Duodenal mucosa (tissue), 2 donors: ENCODE results near the gene MFN1.

Experiments
- H3K27ac ChIP-seq: one replicate; pipeline ENCODE4 v1.7.0; 2013; ENCODE audit warnings: low read depth, low read length
- H3K27me3 ChIP-seq, 2 donors: one replicate each; pipeline ENCODE4 v1.7.0; 2013; ENCODE audit warnings: low read length in 2 of 2, control low read depth in 1 of 2; ENCODE audit not compliant: insufficient read depth in 2 of 2, control insufficient read depth in 1 of 2
- H3K36me3 ChIP-seq, 2 donors: one replicate each; pipeline ENCODE4 v1.7.0; 2013; ENCODE audit warnings: low read length in 2 of 2, control low read depth in 1 of 2; ENCODE audit not compliant: insufficient read depth in 2 of 2, control insufficient read depth in 1 of 2
- H3K4me1 ChIP-seq, 2 donors: one replicate each; pipeline ENCODE4 v1.7.0; 2013; ENCODE audit warnings: low read length in 2 of 2, control low read depth in 1 of 2; ENCODE audit not compliant: insufficient read depth in 2 of 2, control insufficient read depth in 1 of 2
- H3K4me3 ChIP-seq, 2 donors: one replicate each; pipeline ENCODE4 v1.7.0; 2013; ENCODE audit warnings: low read length in 2 of 2, low read depth in 1 of 2
- H3K9ac ChIP-seq, 2 donors: one replicate each; pipeline ENCODE4 v1.7.0; 2013; ENCODE audit warnings: low read length in 2 of 2, low read depth in 1 of 2
- H3K9me3 ChIP-seq, 2 donors: one replicate each; pipeline ENCODE4 v1.7.0; 2013; ENCODE audit warnings: low read length in 2 of 2, control low read depth in 1 of 2; ENCODE audit not compliant: control insufficient read depth in 1 of 2

Gene MFN1

GRCh38 chr3:179425075-179425474 lies 77.6 kb downstream of the MFN1 start:
- H3K4me3 ChIP-seq, result no peak overlapping the region
- H3K36me3 ChIP-seq, result no peaks in the 10 kb centered on the region
- no peaks in the 10 kb centered on the region for H3K9me3 ChIP-seq
- H3K27me3 ChIP-seq, result no peaks in the 10 kb centered on the region
- no peaks in the 10 kb centered on the region for H3K4me1 ChIP-seq
- no peak overlapping the region for H3K27ac ChIP-seq
- H3K9ac ChIP-seq, result no peak overlapping the region

- no peaks in the 10 kb centered on the region for H3K27me3 ChIP-seq
- peaks cover 0 to 8% of the 10 kb centered on the region in 2 donors for H3K4me1 ChIP-seq
- H3K9me3 ChIP-seq, result no peaks in the 10 kb centered on the region
- no peak overlapping the region for H3K9ac ChIP-seq
- no peaks in the 10 kb centered on the region for H3K36me3 ChIP-seq
- no peak overlapping the region for H3K27ac ChIP-seq
- no peak overlapping the region for H3K4me3 ChIP-seq
These were observed 81.5 kb downstream of the MFN1 start for GRCh38 chr3:179428876-179429548.

- Histone ChIP-seq H3K27me3 (no peaks in the 10 kb centered on the region), H3K4me1 (peaks cover 0 to 8% of the 10 kb centered on the region in 2 donors), H3K9me3 (no peaks in the 10 kb centered on the region), H3K9ac (no peak overlapping the region), H3K27ac (no peak overlapping the region), H3K4me3 (no peak overlapping the region), H3K36me3 (no peaks in the 10 kb centered on the region)
These were observed 82.9 kb downstream of the MFN1 start for GRCh38 chr3:179430277-179430870.

GRCh38 chr3:179432021-179432420 lies 84.5 kb downstream of the MFN1 start:
- Histone ChIP-seq H3K9ac (no peak overlapping the region), H3K27me3 (no peaks in the 10 kb centered on the region), H3K27ac (no peak overlapping the region), H3K4me3 (no peak overlapping the region), H3K36me3 (no peaks in the 10 kb centered on the region), H3K4me1 (peaks cover 0 to 11% of the 10 kb centered on the region in 2 donors), H3K9me3 (no peaks in the 10 kb centered on the region)

- no peak overlapping the region for H3K27ac ChIP-seq
- H3K36me3 ChIP-seq, result no peaks in the 10 kb centered on the region
- H3K4me3 ChIP-seq, result no peak overlapping the region
- H3K4me1 ChIP-seq, result peaks cover 0 to 11% of the 10 kb centered on the region in 2 donors
- H3K9ac ChIP-seq, result no peak overlapping the region
- H3K27me3 ChIP-seq, result no peaks in the 10 kb centered on the region
- no peaks in the 10 kb centered on the region for H3K9me3 ChIP-seq
These were observed 84.9 kb downstream of the MFN1 start for GRCh38 chr3:179432451-179432850.

- H3K27me3 ChIP-seq, result no peaks in the 10 kb centered on the region
- H3K36me3 ChIP-seq, result no peaks in the 10 kb centered on the region
- H3K4me3 ChIP-seq, result no peak overlapping the region
- H3K9ac ChIP-seq, result no peak overlapping the region
- no peaks in the 10 kb centered on the region for H3K9me3 ChIP-seq
- no peak overlapping the region for H3K27ac ChIP-seq
- peaks cover 0 to 10% of the 10 kb centered on the region in 2 donors for H3K4me1 ChIP-seq
These were observed 89.0 kb downstream of the MFN1 start for GRCh38 chr3:179436517-179436916.

GRCh38 chr3:179438841-179439240 lies 91.3 kb downstream of the MFN1 start:
- H3K36me3 ChIP-seq, result no peaks in the 10 kb centered on the region
- no peak overlapping the region for H3K4me3 ChIP-seq
- H3K27ac ChIP-seq, result no peak overlapping the region
- H3K9me3 ChIP-seq, result no peaks in the 10 kb centered on the region
- H3K9ac ChIP-seq, result no peak overlapping the region
- H3K27me3 ChIP-seq, result no peaks in the 10 kb centered on the region
- H3K4me1 ChIP-seq, result peaks cover 0 to 3% of the 10 kb centered on the region in 2 donors
